GM21529 (cell line): ENCODE measurements around the gene THRSP.
A peak's percentile ranks its signal among the peaks of the same experiment; 100 is the strongest.
"Not testable (repeated sequence)": the region's sequence is repeated elsewhere in the genome, so short reads cannot be mapped to it uniquely, and the experiment has no call there.

Experiments used
- ATAC-seq: cut with Tn5 transposase; IDR thresholded peaks from one replicate; pipeline ENCODE4 v1.9.1; 2021; ENCODE audit not compliant: unreplicated experiment

Gene THRSP

DNA sequence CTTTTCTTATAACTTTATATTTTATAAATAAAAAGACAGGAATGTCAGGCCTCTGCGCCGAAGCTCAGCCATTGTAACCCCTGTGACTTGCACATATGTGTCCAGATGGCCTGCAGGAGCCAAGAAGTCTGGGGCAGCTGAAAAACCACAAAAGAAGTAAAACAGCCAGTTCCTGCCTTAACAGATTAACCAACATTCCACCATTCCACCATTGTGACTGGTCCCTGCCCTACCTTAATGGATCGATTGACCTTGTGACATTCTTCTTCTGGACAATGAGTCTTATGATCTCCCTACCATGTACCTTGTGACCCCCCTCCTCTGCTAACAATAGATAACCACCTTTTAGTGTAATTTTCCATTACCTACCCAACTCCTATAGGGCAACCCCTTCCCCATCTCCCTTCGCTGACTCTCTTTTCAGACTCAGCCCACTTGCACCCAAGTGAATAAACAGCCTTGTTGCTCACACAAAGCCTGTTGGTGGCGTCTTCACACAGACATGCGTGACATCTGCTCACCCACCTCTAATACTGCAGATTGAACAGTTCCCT lies 22.9 kb downstream of the THRSP start:
- not testable (repeated sequence) for ATAC-seq

DNA sequence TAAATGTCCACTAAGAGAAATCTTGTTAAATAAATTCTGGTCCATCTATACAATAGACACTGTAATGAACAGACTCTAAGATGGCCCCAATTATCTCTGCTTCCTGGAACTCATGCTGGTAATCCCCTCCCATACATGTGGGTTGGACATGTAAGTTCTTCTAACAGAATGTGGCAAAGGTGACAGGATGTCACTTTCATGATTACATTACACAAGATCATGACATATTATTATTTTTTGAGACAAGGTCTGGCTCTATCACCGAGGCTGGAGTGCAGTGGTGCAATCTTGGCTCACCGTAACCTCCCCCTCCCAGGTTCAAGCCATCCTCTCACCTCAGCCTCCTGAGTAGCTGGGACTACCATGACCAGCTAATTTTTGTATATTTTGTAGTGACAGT lies 30.6 kb downstream of the THRSP start:
- no peak for ATAC-seq

DNA sequence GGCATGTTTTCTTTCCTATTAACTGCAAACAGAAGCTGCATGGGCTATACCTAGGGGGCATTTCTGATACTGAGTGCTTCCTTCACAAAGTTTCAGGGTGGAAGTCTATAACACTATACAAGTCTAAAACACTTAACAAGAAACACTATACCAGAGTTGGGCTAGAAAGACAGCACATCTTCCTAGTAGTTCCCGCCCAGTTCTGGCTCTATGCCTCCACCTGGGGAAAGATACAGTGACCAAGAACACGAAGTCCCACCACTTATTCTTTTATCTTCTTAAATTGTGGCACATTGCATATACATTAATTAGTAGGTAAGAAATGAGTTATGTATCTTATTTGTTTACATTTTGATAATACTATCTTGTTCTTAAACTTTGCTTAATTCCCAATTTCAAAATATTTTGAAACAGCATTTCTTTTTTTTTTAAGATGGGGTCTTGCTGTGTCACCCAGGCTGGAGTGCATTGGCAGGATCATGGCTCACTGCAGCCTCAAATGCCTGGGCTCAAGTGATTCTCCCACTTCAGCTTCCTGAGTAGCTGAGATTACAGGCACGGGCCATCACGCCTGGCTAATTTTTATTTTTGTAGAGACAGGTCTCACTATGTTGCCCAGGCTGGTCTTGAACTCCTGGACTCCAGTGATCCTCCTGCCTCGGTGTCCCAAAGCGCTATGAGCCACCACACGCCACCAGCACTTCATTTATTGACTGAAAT lies 34.2 kb downstream of the THRSP start:
- ATAC-seq, result no peak

DNA sequence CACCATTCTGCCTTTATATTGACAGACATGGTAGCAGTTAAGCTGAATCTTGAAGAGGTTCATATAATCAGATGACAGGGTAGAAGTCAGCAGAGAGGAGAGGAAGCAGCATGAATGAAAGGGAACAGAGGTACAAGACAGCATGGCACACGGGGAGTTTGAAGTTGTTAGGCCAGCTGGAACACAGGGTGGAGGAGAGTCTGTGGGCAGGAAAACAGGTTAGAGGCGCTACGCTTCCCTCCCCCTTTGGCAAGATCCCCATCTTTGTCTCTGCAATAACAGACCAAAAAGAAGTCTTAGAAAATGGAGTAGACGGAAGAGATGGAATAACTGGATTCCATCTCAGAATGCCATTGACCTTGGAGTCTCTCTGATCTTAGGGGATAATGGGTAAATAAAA lies 36.0 kb downstream of the THRSP start:
- no peak for ATAC-seq

DNA sequence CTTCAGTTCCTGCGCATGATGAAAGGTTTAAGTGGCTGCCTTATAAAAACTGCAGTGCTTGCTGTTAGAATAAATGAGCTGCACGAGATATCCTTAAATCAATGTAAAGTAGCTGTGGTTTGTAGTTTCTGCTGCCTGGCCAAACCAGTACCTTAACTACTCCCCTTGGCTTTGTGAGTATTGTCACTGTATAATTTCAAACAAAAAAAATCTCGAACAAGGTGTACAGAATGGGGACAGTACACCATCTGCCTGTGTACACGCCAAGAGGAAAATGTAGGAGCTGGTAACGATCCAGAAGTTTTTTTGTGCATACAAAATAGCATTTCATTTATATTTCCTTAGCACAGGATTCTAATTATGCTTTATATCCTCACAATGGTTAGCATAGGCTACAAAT lies 36.6 kb downstream of the THRSP start:
- ATAC-seq, result no peak

DNA sequence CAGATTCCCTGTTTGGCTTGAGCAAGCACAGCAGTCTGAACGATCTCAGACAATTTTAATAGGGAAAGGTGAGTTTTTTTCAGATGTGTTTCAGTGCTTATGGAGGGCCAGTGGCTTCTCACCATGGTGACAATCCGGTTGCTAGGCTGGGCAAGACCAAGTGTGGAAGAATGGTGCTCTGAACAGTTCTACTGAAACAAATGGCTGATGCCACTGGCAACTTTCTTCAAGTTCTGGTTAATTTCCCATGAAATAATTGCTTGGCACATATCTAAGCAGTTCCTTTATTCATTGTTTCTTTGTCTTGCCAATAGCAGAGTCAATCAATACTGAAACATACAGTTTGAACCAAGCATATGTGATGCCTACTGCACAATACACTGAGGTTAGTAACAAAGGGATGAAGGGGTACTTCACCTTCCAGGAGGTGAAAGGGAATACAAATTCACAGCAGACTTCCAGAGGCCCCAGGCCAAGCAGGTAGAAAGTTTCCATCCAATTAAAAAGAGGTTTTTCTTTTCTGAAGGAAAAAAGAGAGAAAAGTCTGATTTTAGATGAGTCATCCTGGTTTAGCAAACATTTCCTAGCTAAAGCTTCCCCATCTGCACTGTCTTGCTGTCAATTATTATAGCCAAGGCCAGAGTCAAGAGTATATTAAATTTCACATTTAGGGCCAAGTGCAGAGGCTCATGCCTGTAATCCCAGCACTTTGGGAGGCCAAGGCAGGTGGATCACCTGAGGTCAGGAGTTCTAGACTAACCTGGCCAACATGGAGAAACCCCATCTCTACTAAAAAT lies 37.2 kb downstream of the THRSP start:
- ATAC-seq, result no peak

DNA sequence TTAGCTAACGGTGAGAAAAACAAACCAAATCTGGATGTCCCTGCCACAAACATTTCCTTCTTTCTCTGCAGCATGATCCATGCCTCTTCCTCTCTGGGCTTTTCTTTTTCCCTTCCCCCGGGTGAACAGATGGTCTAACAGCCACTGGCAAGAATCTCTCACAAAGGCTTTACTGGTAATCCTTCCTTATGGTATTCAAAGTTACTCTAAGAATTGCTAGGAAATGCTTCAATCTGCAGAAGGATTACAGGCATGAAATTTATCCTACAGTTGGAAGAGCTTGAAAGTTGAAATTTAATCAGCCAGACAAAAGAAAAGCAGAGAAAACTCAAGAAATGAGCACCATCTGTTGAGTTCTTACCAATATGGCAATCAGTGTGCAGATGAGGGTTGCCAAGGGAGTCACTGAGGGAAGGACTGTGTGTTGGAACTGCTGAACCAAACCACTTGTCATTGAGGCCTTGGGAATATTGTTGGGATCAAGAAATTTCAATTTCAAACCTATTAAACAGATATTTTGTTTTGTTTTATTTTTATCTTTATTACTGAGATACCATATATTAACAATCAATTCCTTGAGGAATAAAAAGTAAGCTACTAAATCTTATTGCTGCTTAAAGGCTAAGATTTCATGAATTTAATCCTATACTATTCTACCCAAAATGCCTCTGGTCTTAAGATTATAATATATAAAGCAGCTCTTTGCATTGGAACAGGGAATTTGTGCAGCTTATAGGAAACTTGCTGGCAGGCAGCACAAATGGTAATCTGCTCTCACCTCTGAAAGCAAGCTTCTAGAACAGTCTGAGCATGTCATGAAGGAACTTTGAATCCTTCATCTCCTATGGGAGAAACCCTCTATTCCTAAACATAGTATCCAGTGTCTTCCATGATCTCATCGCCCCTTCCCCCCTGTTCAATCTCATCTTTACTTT lies 45.7 kb downstream of the THRSP start:
- no peak for ATAC-seq

DNA sequence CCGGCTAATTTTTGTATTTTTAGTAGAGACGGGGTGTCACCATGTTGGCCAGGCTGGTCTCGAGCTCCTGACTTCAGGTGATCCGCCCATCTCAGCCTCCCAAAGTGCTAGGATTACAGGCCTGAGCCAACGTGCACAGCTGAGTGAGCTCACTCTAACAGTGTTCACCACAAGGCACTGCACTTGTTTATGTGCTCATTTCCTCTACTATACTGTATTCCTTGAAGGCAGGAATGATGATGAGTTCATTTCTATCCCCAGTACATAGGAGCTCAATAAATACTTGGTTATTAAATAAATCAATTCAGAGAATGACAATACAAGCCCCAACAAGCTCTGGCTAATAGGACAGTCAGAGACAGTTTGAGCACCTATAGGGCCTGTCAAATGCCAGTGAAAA lies 46.7 kb downstream of the THRSP start:
- ATAC-seq, result no peak

DNA sequence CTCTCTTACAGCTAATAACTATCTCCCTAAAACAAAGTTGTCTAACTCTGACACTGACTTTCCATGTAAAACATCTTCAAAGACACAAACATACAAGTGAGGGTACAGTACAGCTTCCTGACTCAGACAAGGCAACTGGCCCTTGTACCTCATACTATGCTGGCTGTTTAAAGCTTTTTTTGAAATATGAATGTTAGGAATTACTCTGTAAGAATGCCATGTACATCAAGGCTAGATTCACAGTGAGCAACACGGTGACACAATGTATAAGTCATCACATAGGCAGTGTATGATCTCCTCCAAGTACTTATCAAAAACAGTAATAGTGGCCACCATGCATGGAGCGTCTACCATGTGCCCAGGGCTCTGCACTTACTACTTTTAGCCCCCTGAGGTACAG lies 47.2 kb downstream of the THRSP start:
- ATAC-seq, result no peak

DNA sequence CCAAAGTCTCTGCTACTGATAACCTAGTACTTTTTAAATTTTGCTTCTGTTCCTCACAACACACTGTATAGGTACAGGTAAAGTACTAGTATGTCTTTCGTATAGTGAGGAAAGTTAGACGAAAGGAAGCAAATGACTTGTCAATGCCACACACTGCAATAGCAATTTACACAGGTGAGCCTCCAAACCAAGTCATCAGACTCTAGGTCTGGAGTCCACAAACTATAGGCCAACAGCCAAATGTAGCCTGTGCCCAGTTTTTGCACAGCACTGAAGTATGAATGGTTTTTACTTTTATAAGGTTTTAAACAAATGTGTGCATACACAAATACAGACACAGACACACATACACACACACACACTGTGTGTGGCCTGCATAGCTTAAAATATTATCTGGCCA lies 47.6 kb downstream of the THRSP start:
- ATAC-seq, result no peak

DNA sequence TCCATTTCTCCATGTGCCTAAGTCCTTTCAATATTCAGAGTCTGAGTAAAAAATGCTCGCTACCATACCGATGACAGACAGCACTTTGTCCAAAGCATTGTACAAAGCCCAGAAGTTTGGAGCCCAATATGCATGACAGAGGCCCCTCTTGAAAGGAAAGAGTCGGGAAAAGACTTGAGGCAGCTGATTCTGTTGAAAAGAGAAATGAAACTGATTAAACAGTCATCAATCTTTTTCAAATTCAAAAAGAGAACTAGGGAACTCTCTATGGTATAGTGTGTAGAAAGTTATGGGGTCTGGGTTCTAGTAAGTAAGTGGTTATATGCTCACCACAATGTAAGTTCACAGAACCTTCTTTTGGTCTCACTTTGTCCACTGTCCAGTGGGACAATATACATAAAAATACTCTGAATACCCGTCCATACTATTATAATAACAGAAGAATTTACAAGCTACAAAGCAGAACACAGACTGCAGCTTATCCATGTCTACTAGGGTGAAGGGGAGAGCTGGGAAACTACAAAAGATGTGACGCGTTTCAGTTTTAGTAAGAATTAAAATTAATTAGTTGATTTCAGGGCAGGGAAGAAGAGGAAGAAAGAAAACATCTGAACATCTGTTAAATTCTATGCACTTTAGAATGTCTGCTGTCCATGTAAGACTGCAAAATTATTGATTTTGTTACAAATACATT lies 49.1 kb downstream of the THRSP start:
- ATAC-seq, result peak; percentile 88
